H9 (cell line): ENCODE results near the gene EVL. TPM values are rescaled to one million over a fixed set of nuclear protein-coding genes. Genes with fewer than 3 reads are reported as not detected.

Experiments used
- DNase-seq: peaks from one replicate; pipeline ENCODE4 v3.0.0-alpha.2; 2017
- H2AFZ ChIP-seq: one replicate; pipeline ENCODE4 v1.6.1; 2013; ENCODE audit warnings: mild to moderate bottlenecking, low read length, control low read depth, moderate library complexity
- H2AK5ac ChIP-seq: 2 replicates; pipeline ENCODE4 v1.6.1; 2013; ENCODE audit warnings: low read length, control low read depth, mixed read lengths; ENCODE audit not compliant: insufficient read length
- H2BK120ac ChIP-seq: one replicate; pipeline ENCODE4 v1.6.1; 2013; ENCODE audit warnings: low read depth, mild to moderate bottlenecking, low read length, control low read depth, inconsistent platforms; ENCODE audit not compliant: poor library complexity, severe bottlenecking
- H2BK12ac ChIP-seq: 2 replicates; pipeline ENCODE4 v1.6.1; 2013; ENCODE audit warnings: low read length, control low read depth, mixed read lengths, low read depth; ENCODE audit not compliant: insufficient read length
- H2BK15ac ChIP-seq: 2 replicates; pipeline ENCODE4 v1.6.1; 2013; ENCODE audit warnings: low read depth, low read length, control low read depth
- H2BK20ac ChIP-seq: one replicate; pipeline ENCODE4 v1.6.1; 2013; ENCODE audit warnings: low read depth, mild to moderate bottlenecking, low read length, control low read depth, inconsistent platforms; ENCODE audit not compliant: poor library complexity, severe bottlenecking
- H2BK5ac ChIP-seq: 2 replicates; pipeline ENCODE4 v1.6.1; 2013; ENCODE audit warnings: low read length, control low read depth, mixed read lengths; ENCODE audit not compliant: insufficient read length
- H3K14ac ChIP-seq: 2 replicates; pipeline ENCODE4 v1.6.1; 2013; ENCODE audit warnings: low read length, control low read depth; ENCODE audit not compliant: insufficient read depth
- H3K18ac ChIP-seq: 2 replicates; pipeline ENCODE4 v1.6.1; 2013; ENCODE audit warnings: low read depth, mild to moderate bottlenecking, mixed read lengths, low read length, control low read depth; ENCODE audit not compliant: insufficient read length
- H3K23ac ChIP-seq: 2 replicates; pipeline ENCODE4 v1.6.1; 2013; ENCODE audit warnings: low read length, control low read depth, mixed read lengths, low read depth; ENCODE audit not compliant: insufficient read length
- H3K23me2 ChIP-seq: 2 replicates; pipeline ENCODE4 v1.6.1; 2013; ENCODE audit warnings: low read depth, mild to moderate bottlenecking, mixed read lengths, low read length, control low read depth; ENCODE audit not compliant: insufficient read length, poor library complexity, severe bottlenecking
- H3K27ac ChIP-seq: 2 replicates; pipeline ENCODE4 v1.5.1; 2013; ENCODE audit warnings: low read length, control low read depth, mixed read lengths, low read depth; ENCODE audit not compliant: insufficient read length
- H3K27me3 ChIP-seq: 2 replicates; pipeline ENCODE4 v1.6.1; 2013; ENCODE audit warnings: low read length, control low read depth, inconsistent platforms; ENCODE audit not compliant: insufficient read depth
- H3K4ac ChIP-seq: 2 replicates; pipeline ENCODE4 v1.6.1; 2013; ENCODE audit warnings: low read depth, mild to moderate bottlenecking, control low read depth, inconsistent platforms, low read length, moderate library complexity
- H3K4me1 ChIP-seq: 2 replicates; pipeline ENCODE4 v1.6.1; 2013; ENCODE audit warnings: low read length, control low read depth, inconsistent platforms; ENCODE audit not compliant: insufficient read depth
- H3K4me2 ChIP-seq: 2 replicates; pipeline ENCODE4 v1.6.1; 2013; ENCODE audit warnings: low read length, control low read depth, mixed read lengths; ENCODE audit not compliant: insufficient read length, insufficient read depth
- H3K56ac ChIP-seq: 2 replicates; pipeline ENCODE4 v1.6.1; 2013; ENCODE audit warnings: low read depth, mild to moderate bottlenecking, mixed read lengths, low read length, control low read depth; ENCODE audit not compliant: insufficient read length
- H3K79me1 ChIP-seq: 2 replicates; pipeline ENCODE4 v1.6.1; 2013; ENCODE audit warnings: low read depth, mild to moderate bottlenecking, moderate library complexity, low read length, control low read depth, inconsistent platforms; ENCODE audit not compliant: insufficient read depth, poor library complexity, severe bottlenecking
- H3K79me2 ChIP-seq: 2 replicates; pipeline ENCODE4 v1.6.1; 2013; ENCODE audit warnings: low read length, control low read depth, inconsistent platforms; ENCODE audit not compliant: insufficient read depth
- H3K9ac ChIP-seq: 2 replicates; pipeline ENCODE4 v1.6.1; 2013; ENCODE audit warnings: low read length, control low read depth, mixed read lengths; ENCODE audit not compliant: insufficient read length; ENCODE audit errors: extremely low read depth
- H3K9me3 ChIP-seq: one replicate; pipeline ENCODE4 v1.6.1; 2013; ENCODE audit warnings: low read depth, low read length, inconsistent platforms; ENCODE audit not compliant: control insufficient read depth
- H3T11ph ChIP-seq: one replicate; pipeline ENCODE4 v1.6.1; 2013; ENCODE audit warnings: mild to moderate bottlenecking, low read length, control low read depth, inconsistent platforms
- H4K20me1 ChIP-seq: one replicate; pipeline ENCODE4 v1.6.1; 2013; ENCODE audit not compliant: control insufficient read depth, insufficient read length, insufficient read depth
- H4K5ac ChIP-seq: 2 replicates; pipeline ENCODE4 v1.6.1; 2013; ENCODE audit warnings: low read depth, mild to moderate bottlenecking, mixed read lengths, low read length, control low read depth; ENCODE audit not compliant: insufficient read length
- H4K8ac ChIP-seq: replicated peaks from 2 replicates; pipeline ENCODE4 v1.6.1; 2013; ENCODE audit warnings: low read length, control low read depth, mixed read lengths, low read depth; ENCODE audit not compliant: insufficient read length
- H4K91ac ChIP-seq: 2 replicates; pipeline ENCODE4 v1.6.1; 2013; ENCODE audit warnings: low read depth, mild to moderate bottlenecking, moderate library complexity, mixed read lengths, low read length, control low read depth; ENCODE audit not compliant: insufficient read length
- H3K27ac Mint-ChIP-seq, 3 experiments: 2 replicates in 2 of 3; 3 replicates in 1 of 3; pipeline ENCODE4 v1.8.0; 2020 to 2021; ENCODE audit warnings: mixed read lengths in 3 of 3, mild to moderate bottlenecking in 1 of 3, moderate library complexity in 1 of 3
- H3K27me3 Mint-ChIP-seq: 2 replicates; pipeline ENCODE4 v1.8.0; 2021; ENCODE audit warnings: low read depth, mild to moderate bottlenecking, moderate library complexity, mixed read lengths
- H3K36me3 Mint-ChIP-seq, 3 experiments: 2 replicates in 2 of 3; 3 replicates in 1 of 3; pipeline ENCODE4 v1.8.0; 2020 to 2021; ENCODE audit warnings: low read depth in 3 of 3, mixed read lengths in 3 of 3; ENCODE audit not compliant: insufficient read depth in 1 of 3
- H3K4me1 Mint-ChIP-seq, 2 experiments: 2 replicates each; pipeline ENCODE4 v1.8.0; 2020; ENCODE audit warnings: mixed read lengths in 2 of 2
- H3K4me3 Mint-ChIP-seq, 2 experiments: 2 replicates in 1 of 2; 3 replicates in 1 of 2; pipeline ENCODE4 v1.8.0; 2020 to 2021; ENCODE audit warnings: mild to moderate bottlenecking in 2 of 2, mixed read lengths in 2 of 2, moderate library complexity in 1 of 2
- H3K9me3 Mint-ChIP-seq, 2 experiments: 2 replicates in 1 of 2; 3 replicates in 1 of 2; pipeline ENCODE4 v1.8.0; 2020; ENCODE audit warnings: mild to moderate bottlenecking in 2 of 2, mixed read lengths in 2 of 2, moderate library complexity in 1 of 2
- CTCF ChIP-seq: fragments of 200-600 bp; sonication (generic); conservative IDR thresholded peaks from 3 replicates; pipeline ENCODE4 v1.8.0; 2021; ENCODE audit warnings: antibody characterized with exemption, mild to moderate bottlenecking
- WGBS: extraction: QIAGEN DNeasy Blood & Tissue Kit; methylation state at CpG from one replicate; pipeline ENCODE4 v1.1.7; 2013; ENCODE audit warnings: missing lambda C conversion rate, low lambda C conversion rate, mixed read lengths; ENCODE audit not compliant: insufficient read length; ENCODE audit errors: extremely low coverage; 5-methylcytosine and 5-hydroxymethylcytosine counted together
- total RNA-seq: library from RNA; stranded (reverse); gene quantifications from 2 replicates; pipeline ENCODE4 v1.2.1, GENCODE V29; 2021

The EVL gene
- total RNA-seq, 1 experiment from 2014 or later, result 53.2 TPM

GRCh38 chr14:100047600-100047999, 17.6 kb upstream of the EVL start:
- H4K91ac ChIP-seq, result no peak overlapping the region
- no peak overlapping the region for H2BK5ac ChIP-seq
- no peak overlapping the region for H3K56ac ChIP-seq
- H4K5ac ChIP-seq, result no peak overlapping the region
- no peaks in the 10 kb centered on the region for H3K27me3 ChIP-seq
- no peak overlapping the region for H3K27ac Mint-ChIP-seq
- no peaks in the 10 kb centered on the region for H3K9me3 ChIP-seq
- WGBS, result no CpG with 5 or more reads among the region's 4 CpGs
- no peak overlapping the region for H3T11ph ChIP-seq
- H3K4me2 ChIP-seq, result no peak overlapping the region
- H3K4me3 Mint-ChIP-seq, result no peak overlapping the region
- H3K27me3 Mint-ChIP-seq, result no peaks in the 10 kb centered on the region
- H3K27ac ChIP-seq, result no peak overlapping the region
- H3K9ac ChIP-seq, result no peak overlapping the region
- H3K14ac ChIP-seq, result no peak overlapping the region
- H4K8ac ChIP-seq, result no peak overlapping the region
- H2AFZ ChIP-seq, result no peak overlapping the region
- TF ChIP-seq CTCF, result no peak
- H3K23me2 ChIP-seq, result no peaks in the 10 kb centered on the region
- DNase-seq, result no peak
- no peaks in the 10 kb centered on the region for H3K79me2 ChIP-seq
- no peaks in the 10 kb centered on the region for H3K4me1 ChIP-seq
- no peak overlapping the region for H2BK20ac ChIP-seq
- no peaks in the 10 kb centered on the region for H3K4me1 Mint-ChIP-seq
- H3K4ac ChIP-seq, result no peak overlapping the region
- no peak overlapping the region for H3K18ac ChIP-seq
- H3K79me1 ChIP-seq, result no peaks in the 10 kb centered on the region
- H3K36me3 Mint-ChIP-seq, result no peaks in the 10 kb centered on the region
- H4K20me1 ChIP-seq, result no peaks in the 10 kb centered on the region
- no peak overlapping the region for H2BK15ac ChIP-seq
- no peak overlapping the region for H3K23ac ChIP-seq
- H3K9me3 Mint-ChIP-seq, result no peaks in the 10 kb centered on the region
- H2BK12ac ChIP-seq, result no peak overlapping the region
- no peak overlapping the region for H2BK120ac ChIP-seq
- H2AK5ac ChIP-seq, result no peak overlapping the region
